ENCODE measurements around the gene HIKESHI.

HIKESHI gene

GRCh38 chr11:86386283-86386682 lies 84.2 kb downstream of the HIKESHI start:
- no peak for DNase-seq (ENCODE audit: low read depth)
- no peak for TF ChIP-seq CTCF (IDR thresholded peaks at IDR 0.05; ENCODE audit: low read depth, low read length, missing control alignments)
- no peak overlapping the region for H3K4me3 ChIP-seq (ENCODE audit: low read depth, low read length)

- no peak overlapping the region for H3K4me3 ChIP-seq (ENCODE audit: low read depth, low read length)
- DNase-seq (ENCODE audit: low read depth): no peak
- no peak for TF ChIP-seq CTCF (IDR thresholded peaks at IDR 0.05; ENCODE audit: low read depth, low read length, missing control alignments)
These were observed 84.7 kb downstream of the HIKESHI start for GRCh38 chr11:86386746-86387145.

- H3K4me3 ChIP-seq (ENCODE audit: low read depth, low read length): no peak overlapping the region
- DNase-seq (ENCODE audit: low read depth): no peak
- TF ChIP-seq CTCF (IDR thresholded peaks at IDR 0.05; ENCODE audit: low read depth, low read length, missing control alignments): no peak
These were observed 86.2 kb downstream of the HIKESHI start for GRCh38 chr11:86388198-86388597.

- no peak for DNase-seq (ENCODE audit: low read depth)
- H3K4me3 ChIP-seq (ENCODE audit: low read depth, low read length): no peak overlapping the region
- no peak for TF ChIP-seq CTCF (IDR thresholded peaks at IDR 0.05; ENCODE audit: low read depth, low read length, missing control alignments)
These were observed 88.4 kb downstream of the HIKESHI start for GRCh38 chr11:86390487-86390886.

GRCh38 chr11:86395061-86395551 lies 93.1 kb downstream of the HIKESHI start:
- TF ChIP-seq CTCF (IDR thresholded peaks at IDR 0.05; ENCODE audit: low read depth, low read length, missing control alignments): no peak
- DNase-seq (ENCODE audit: low read depth): no peak
- no peak overlapping the region for H3K4me3 ChIP-seq (ENCODE audit: low read depth, low read length)
